ENCODE results near the gene NME8. TPM values are rescaled to one million over a fixed set of nuclear protein-coding genes. Genes with fewer than 3 reads are reported as not detected.

The NME8 gene
- total RNA-seq, 2 experiments from 2014 or later = not detected

GRCh38 chr7:37928878-37929277 is 80.5 kb downstream of the NME8 start:
- POLR2A ChIA-PET = no interaction called here
- CTCF ChIA-PET = interaction anchor here (0.6 kb wide), 1 partner anchor 11 kb away, joined by 3 read pairs; no protein-coding TSS in a partner anchor

DNA sequence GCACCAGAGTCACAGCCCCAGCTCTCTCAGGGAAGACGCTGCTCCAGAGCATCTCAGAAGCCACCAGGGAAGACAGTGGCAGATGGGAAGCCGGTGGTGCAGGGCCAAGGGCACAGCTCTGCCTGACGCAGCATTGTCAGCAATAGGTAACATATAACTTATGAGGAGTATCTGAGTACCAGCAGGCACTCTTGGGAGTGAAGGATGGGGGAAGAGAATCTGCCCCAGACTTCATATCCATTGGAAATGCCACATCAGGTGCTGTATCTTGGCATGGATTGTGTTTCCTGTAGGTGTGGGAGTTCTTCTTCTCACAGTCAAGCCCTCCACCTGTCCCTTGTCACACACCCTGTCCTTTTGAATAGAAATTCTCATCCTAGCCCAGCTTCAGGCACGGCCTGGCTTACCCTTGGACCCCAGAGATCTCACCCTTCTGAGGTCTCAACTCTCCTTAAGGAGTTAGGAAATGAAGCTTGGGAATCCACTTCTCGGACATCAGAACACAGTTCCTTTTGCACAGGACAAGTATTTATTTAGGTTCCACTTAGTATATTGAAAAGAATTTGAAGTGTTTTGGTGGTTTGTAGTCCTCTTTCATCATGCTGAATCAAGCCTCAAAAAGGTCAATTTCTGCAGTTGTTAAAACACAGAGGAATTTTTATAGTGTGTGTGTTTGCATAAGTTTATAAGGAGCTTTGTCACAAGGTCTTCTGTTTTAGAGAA is 82.0 kb downstream of the NME8 start:
- ChIA-PET CTCF (interaction anchor here (1.0 kb wide), 1 partner anchor 29 kb away, joined by 3 read pairs; no protein-coding TSS in a partner anchor), POLR2A (no interaction called here)

DNA sequence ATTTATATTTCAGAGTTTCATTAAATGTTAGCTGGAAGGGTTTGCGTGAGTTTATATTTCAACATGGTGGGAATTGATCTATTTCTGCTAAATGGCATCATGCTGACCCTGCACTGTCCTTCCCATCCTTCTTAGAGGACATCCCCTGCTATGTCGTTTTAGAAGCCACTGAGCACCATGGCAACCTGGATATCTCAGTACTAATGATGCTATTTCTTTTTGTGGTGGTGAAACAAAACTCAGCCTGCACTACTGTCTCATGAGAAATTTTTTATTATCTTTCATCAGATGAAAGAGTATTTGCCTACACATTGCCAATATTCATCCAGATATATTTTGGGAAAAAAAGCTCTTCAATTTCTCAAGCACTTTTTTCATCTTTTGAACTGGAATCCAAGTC is 84.1 kb downstream of the NME8 start:
- CTCF ChIA-PET = no interaction called here
- POLR2A ChIA-PET = no interaction called here

DNA sequence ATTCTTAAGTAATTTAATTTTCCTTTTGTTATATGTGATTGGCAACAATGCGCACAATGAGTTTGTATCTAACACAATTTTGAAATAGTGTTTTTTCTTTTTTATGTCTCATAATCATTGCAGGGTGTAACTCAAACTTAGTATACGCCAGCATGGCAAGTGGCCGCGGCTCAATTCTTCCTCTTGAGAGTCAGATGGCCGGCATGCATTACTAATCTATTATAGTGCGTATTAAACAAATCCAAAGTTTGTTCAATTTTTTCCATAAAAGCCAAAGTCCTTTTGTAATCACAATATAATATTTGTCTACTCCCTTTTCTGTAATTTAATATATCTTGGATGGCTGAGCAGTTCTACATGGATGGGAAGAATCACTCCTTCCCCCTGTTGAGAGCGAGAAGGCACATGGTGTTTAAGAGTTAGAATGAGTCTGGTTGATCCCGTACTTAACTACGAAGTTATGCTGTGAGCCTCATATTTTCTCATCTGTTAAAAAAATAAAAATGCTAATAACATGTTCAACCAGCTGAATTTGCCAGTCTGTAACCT is 84.7 kb downstream of the NME8 start:
- CTCF ChIA-PET = no interaction called here
- POLR2A ChIA-PET = no interaction called here

GRCh38 chr7:37942934-37943610 is 94.7 kb downstream of the NME8 start:
- ChIA-PET POLR2A (no interaction called here), CTCF (no interaction called here)

GRCh38 chr7:37943905-37944736 is 95.7 kb downstream of the NME8 start:
- ChIA-PET CTCF (interaction anchor here (0.5 to 0.9 kb wide), 2 partner anchors 174 to 272 kb away, joined by 3 read pairs; no protein-coding TSS in a partner anchor), POLR2A (no interaction called here)

- CTCF ChIA-PET = interaction anchor here (0.9 kb wide), 1 partner anchor 272 kb away, joined by 3 read pairs; no protein-coding TSS in a partner anchor
Observed at GRCh38 chr7:37944737-37945054, 96.3 kb downstream of the NME8 start.

GRCh38 chr7:37945336-37945735 is 96.9 kb downstream of the NME8 start:
- CTCF ChIA-PET = no interaction called here
- POLR2A ChIA-PET = no interaction called here

More at GRCh38 chr7:37944737-37945054, 96.3 kb downstream of the NME8 start:
- POLR2A ChIA-PET = no interaction called here

GRCh38 chr7:37947138-37947940 is 98.9 kb downstream of the NME8 start:
- CTCF ChIA-PET = no interaction called here

DNA sequence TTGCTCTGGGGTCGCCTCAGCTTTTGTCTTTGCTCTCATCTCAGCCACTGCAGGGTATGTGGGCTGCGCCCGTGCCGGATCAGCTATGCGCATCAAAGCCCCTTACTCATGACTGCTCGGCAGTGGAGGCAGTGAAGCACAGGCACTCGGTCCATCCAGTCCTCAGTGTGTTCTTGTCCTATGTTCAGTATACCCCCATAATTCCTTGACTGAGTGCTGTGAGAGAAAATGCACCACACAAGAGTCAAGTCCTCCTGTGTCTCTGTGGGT is 99.5 kb downstream of the NME8 start:
- ChIA-PET POLR2A (no interaction called here), CTCF (no interaction called here)

More at GRCh38 chr7:37947138-37947940, 98.9 kb downstream of the NME8 start:
- POLR2A ChIA-PET = no interaction called here

Other genes starting within 250 kb of the NME8 start
- gene GPR141, start 164.8 kb upstream of the NME8 start, total RNA-seq = not detected
- gene SFRP4, start 68.2 kb downstream of the NME8 start, total RNA-seq = not detected
- 1 to 10 TPM; 1.3 to 2.3 TPM for gene EPDR1, start 72.0 kb downstream of the NME8 start, total RNA-seq

All from activated CD8-positive, alpha-beta memory T cell treated with anti-CD3 and anti-CD28 coated beads for 36 hours (primary cell).